GM19351 (cell line): ENCODE results near the gene S100A7A.
"Not testable (repeated sequence)": the region's sequence is repeated elsewhere in the genome, so short reads cannot be mapped to it uniquely, and the experiment has no call there.

Source experiments
- ATAC-seq: cut with Tn5 transposase; IDR thresholded peaks from one replicate; pipeline ENCODE4 v1.9.1; 2021; ENCODE audit warnings: mild to moderate bottlenecking, moderate library complexity; ENCODE audit not compliant: unreplicated experiment

The S100A7A gene

DNA sequence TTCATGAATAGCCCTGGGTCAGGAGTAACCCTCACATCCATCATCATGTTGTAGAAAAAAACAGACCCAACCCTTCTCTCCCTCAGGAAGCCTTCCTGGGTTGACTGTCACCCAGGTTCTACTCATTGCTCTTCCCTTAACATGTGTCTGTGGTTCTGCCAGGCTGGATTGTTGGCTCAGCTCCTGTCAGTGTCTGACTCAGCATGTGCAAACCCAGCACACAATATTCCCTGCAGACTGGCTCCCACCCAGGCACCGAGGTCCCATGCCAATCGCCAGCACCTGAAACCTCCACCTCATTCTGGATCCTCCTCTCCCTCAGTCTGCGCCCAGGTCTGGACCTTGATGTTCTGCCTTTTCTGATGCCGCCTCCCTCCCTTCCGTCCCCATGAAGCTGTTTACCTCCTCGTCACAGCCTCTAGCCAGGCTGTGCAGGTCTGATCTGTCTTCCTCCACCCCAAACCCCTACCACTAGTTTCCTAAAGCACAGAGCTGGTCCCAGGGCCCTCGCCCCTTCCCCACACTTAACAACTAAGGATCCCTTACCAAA is 21.1 kb upstream of the S100A7A start:
- no peak for ATAC-seq

GRCh38 chr1:153395776-153396175 is 20.5 kb upstream of the S100A7A start:
- ATAC-seq = no peak

DNA sequence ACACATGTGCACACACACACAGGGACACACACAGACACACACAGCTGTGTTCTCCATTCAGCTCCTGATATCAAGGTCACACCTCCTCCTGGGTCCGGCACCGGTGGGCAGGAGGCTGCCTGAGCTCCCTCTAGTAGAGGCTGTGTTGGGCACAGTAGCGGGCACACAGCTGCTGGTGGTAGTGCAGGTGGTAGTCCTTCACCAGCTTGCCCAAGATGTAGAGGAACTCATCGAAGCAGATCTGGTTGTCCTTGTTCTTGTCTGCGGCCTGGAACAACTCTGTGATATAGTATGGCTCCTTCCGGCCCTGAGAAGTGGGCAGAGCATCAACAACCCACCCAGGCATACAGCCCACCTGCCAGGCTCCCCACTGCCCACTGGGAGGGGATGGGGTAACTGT is 19.9 kb upstream of the S100A7A start:
- no peak for ATAC-seq

DNA sequence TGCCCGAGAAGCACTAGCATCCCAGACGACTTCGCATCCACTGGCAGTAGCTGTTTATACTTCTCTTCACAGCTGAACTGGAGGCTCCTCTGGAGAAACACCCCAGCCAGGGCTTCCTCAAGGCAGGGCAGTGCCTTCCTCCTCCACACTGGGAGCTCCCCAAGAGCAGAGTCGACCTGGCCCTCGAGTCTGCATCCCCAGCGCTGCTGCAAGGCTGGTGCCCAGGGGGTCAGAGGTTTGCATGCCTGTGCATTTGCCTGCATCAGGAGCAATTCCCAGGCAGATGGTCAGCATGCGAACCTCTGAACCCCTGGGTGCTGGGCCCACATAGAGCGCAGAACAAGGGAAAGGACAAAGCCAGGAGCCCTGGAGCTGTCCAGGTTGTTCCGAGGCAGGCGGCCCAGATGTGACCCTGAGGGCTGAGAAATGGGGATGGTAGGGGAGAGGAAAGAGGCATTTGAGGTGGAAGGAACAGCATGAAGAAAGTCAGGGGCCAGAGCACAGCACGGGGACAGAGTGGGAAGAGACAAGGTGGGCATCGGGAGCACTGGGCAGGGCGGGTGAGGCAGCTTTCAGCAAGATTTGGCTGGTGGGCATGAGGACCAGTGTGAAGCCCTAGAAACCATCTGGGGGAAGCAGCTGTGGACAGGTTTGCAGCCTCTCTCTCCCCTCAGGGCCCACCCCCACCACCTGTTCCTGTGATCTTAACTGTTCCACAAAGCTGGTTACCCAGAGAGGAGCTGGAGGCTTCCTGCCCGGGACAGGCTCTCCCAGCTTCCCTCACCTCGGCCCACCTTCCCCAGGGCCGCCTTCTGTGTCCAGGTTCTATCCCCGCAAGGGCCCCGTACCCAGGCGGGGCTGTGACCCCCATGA is 19.0 kb upstream of the S100A7A start:
- ATAC-seq = no peak

- no peak for ATAC-seq
Observed at GRCh38 chr1:153397924-153398651, 18.2 kb upstream of the S100A7A start.

DNA sequence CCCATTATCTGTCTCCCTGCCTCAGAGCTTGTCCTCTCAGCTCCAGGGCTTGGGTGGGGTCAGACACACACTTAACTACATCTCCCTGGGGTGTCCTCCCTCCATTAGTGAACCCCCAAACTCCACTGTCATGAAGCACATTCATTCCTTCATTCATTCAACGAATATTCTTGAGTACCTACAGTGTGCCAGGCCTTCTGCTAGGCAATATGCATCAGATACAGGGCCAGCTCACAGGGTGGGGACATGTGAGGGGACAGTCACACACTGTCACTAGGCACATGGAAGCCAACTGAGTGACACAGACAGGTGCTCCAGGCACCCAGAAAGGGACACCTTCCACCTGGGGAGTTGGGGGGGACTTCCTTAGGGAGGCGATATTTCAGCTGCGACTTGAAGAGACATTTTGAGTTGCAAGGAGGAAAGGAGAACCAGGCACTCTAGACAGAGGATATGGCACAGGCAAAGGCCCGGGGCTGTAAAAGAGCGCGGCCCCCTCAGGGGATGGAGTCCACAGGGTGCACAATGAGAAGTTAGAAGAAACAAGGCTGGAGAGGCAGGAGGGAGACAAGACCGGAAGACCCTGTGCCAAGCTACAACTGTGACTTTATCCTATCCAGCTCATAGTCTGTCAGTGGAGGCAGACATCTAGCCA is 16.8 kb upstream of the S100A7A start:
- no peak for ATAC-seq

- ATAC-seq = no peak
Observed at GRCh38 chr1:153400244-153400643, 16.1 kb upstream of the S100A7A start.

- ATAC-seq = no peak
Observed at GRCh38 chr1:153401461-153401860, 14.9 kb upstream of the S100A7A start.

DNA sequence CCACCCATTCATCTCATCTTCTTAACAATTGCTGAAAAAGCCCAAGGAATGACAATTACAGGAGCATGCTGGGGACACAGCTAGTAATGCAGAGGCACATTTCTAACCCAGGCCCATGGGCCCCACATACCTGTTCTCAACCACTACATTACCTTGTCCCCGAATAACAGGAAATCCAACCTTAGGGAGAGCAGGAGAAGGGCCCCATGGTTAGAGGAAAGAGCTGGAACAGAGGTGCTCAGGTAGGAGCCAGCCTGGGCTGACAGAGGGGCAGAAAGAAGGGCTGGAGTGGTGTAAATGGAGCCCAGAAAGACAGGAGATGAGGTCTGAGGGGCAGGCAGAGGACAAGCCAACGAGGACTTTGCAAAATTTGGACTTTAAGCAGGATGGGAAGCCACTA is 14.1 kb upstream of the S100A7A start:
- ATAC-seq = no peak

DNA sequence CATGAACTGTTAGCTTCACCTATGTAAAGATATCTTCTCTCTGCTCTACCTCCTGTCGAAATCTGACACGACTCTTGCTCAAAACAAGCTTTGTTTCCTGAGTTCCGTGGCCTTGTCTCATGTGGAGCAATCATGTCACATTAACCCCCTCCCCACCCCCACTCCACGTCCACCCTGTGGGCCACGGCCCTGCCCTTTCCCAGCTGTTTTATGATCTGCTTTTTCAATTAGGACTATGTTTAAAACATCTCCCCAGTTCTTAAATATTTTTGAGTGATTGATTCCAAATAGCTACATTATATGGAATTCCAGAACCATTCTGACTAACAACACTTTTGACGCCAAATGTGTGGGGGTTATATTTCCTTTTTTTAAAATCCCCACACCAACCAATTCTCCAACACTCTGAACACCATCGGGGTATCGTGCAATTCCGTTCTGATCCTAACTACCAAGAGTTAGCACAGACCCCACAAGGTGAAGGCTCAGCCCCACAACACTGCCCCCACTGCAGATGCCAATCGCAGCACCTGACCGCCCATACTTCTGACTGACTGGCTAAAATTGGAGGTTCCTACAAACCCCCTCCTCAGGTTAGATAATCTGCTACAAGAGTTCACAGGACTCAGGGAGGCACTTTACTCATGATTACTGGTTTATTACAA is 12.8 kb upstream of the S100A7A start:
- no peak for ATAC-seq

DNA sequence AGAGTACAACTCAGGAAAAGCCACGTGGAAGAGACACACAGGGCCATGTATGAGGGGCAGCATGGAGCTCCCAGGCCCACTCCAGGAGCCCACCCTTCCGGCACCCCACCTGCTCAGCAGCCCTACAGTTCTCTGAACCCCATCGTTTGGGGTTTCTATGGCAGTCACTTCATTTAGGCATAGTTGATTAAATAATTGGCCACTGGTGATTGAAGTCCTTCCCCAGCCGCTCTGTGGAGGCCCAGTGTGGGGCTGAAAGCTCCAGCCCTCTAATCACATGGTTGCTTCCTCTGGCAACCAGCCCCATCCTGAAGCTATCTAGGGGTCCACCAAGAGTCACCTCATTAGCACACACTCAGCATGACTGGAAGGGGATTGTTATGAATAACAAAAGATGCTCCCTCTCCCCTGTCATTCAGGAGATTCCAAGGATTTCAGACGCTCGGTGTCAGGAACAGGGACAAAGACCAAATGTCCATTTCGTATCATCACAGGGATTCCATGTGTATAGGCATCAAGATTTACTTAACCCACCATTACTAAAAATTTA is 12.2 kb upstream of the S100A7A start:
- ATAC-seq = no peak

DNA sequence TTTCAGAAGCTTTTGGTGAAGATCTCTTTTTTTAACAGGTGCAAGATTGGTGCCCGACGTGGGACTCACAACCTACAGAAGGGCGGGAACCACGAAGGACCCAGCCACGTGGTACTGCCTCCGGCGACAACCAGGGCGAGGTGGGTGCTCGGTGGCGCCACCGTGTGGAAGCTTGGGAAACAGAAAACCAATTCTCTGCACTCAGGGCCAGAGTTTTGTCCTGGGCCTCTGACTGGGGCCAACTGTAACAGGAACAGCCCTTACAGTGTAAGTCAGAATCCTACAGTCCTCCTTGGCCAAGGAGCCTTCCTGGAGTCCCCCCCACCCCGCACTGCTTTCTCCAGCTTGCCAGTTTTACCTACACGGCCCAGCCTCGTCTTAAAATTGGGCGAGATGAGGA is 11.6 kb upstream of the S100A7A start:
- no peak for ATAC-seq

- not testable (repeated sequence) for ATAC-seq
Observed at GRCh38 chr1:153405825-153406599, 10.3 kb upstream of the S100A7A start.

DNA sequence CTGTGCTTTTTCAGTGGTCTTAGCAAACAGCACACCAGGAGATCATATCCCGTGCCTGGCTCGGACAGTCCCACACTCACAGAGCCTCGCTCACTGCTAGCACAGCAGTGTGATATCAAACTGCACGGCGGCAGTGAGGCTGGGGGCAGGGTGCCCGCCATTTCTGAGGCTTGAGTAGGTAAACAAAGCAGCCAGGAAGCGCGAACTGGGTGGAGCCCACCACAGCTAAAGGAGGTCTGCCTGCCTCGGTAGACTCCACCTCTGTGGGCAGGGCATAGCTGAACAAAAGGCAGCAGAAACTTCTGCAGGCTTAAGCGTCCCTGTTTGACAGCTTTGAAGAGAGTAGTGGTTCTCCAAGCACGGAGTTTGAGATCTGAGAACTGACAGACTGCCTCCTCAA is 9.0 kb upstream of the S100A7A start:
- not testable (repeated sequence) for ATAC-seq

- ATAC-seq = not testable (repeated sequence)
Observed at GRCh38 chr1:153413961-153414360, 2.4 kb upstream of the S100A7A start.

DNA sequence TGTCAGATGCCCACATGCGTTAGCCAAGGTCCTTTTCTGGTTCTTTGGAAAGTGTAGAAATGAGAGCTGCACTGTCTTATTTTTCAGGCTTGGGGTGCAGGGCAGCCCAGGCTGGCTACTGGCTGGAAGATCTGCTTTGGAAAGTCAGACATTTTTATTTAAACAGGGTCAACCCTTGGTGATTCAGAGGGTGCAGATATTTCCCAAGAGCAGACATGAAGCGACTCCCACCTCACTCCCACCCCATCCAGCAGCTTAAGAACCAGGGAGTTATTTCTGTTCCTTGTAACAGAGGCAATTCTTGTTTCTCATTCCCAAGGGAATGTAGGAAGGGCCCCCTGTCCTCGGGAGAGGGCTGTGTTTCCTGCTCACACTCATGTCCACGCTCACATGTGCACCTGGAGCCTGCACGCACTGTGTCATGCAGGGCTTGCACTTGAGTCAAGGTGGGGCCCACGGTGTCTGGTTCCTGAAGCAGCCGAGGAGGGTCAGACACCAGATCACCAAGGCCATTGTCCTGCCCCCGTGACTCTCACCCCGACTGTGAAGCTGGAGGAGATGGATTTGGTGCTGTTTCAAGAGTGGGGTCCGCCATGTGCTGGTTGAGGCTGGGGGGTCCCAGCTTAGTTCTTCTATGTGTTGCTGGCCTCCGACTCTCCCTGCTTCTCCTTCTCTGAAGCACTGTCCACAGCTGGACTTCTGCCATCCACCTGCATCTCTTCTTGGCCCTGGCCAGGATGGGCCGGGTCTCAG is 992 bp downstream of the S100A7A start:
- ATAC-seq = no peak

DNA sequence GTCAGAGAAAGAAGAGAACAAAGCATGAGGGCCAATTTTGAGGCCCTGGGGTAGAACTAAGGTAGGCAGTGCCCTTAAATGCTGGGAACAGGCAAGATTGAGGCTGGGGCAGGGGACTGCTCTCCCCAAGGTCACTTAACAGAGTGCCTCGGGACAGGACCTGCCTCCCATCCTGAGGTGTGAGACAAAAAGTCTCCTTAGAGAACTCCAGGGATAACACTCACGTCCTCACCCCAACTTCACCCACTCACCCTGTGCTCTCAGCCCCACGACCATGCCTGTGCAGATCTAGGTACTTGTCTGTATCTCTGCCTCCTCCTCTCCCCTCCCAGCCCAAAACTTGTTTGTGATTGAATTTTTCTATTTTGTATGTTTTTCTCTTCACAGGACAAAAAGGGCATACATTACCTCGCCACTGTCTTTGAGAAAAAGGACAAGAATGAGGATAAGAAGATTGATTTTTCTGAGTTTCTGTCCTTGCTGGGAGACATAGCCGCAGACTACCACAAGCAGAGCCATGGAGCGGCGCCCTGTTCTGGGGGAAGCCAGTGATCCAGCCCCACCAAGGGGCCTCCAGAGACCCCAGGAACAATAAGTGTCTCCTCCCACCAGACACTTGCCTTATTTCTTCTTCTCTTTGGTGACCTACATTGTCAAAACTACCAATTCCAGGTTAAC is 2.6 kb downstream of the S100A7A start:
- not testable (repeated sequence) for ATAC-seq

- ATAC-seq = not testable (repeated sequence)
Observed at GRCh38 chr1:153419436-153419793, 3.1 kb downstream of the S100A7A start.

GRCh38 chr1:153420306-153420705 is 4.0 kb downstream of the S100A7A start:
- no peak for ATAC-seq
